Testis (tissue), 3 donors: Measurements from ENCODE around the gene PKP2. TPM values are rescaled to one million over a fixed set of nuclear protein-coding genes. Genes with fewer than 3 reads are reported as not detected.
"Not testable (repeated sequence)": the region's sequence is repeated elsewhere in the genome, so short reads cannot be mapped to it uniquely, and the experiment has no call there.

Source experiments
- DNase-seq: peaks from one replicate; pipeline ENCODE4 v3.0.0-alpha.2; 2019
- H3K27ac ChIP-seq, 2 donors: fragments of 200-600 bp; sonication (generic); one replicate each; pipeline ENCODE4 v1.5.1; 2019
- H3K27me3 ChIP-seq: fragments of 200-600 bp; sonication (generic); one replicate; pipeline ENCODE4 v1.5.1; 2019
- H3K36me3 ChIP-seq: fragments of 200-600 bp; sonication (generic); one replicate; pipeline ENCODE4 v1.5.1; 2017; ENCODE audit warnings: low read depth; ENCODE audit errors: missing control alignments
- H3K4me1 ChIP-seq: fragments of 200-600 bp; sonication (generic); one replicate; pipeline ENCODE4 v1.5.1; 2019
- H3K4me3 ChIP-seq, 2 donors: fragments of 200-600 bp; sonication (generic); one replicate each; pipeline ENCODE4 v1.5.1; 2017 to 2019
- H3K9me3 ChIP-seq: fragments of 200-600 bp; sonication (generic); one replicate; pipeline ENCODE4 v1.5.1; 2017
- CTCF ChIP-seq, 3 experiments: fragments of 450-650 bp in 2 of 3; fragments of 200-600 bp in 1 of 3; sonication (generic) in 1 of 3; IDR thresholded peaks; one replicate each; pipeline ENCODE4 v1.5.1; 2016 to 2019; ENCODE audit warnings: antibody characterized with exemption in 3 of 3, mild to moderate bottlenecking in 2 of 3, moderate library complexity in 1 of 3
- POLR2A ChIP-seq: fragments of 450-650 bp; IDR thresholded peaks from one replicate; pipeline ENCODE4 v1.6.1; 2017; ENCODE audit warnings: antibody characterized with exemption, mild to moderate bottlenecking, moderate library complexity
- WGBS, 2 donors: methylation state at CpG; one replicate each; pipeline ENCODE4 v1.1.5; 2018; 5-methylcytosine and 5-hydroxymethylcytosine counted together
- intact Hi-C: fragments of 100-400 bp; cut with DNase I; formaldehyde crosslinking; loops from one replicate; pipeline ENCODE4 v1.15.1; 2023; ENCODE audit warnings: low total_unique reads
- polyA plus RNA-seq: library from polyadenylated mRNA; stranded (reverse); fragments of 350-450 nt; fragmentation: Illumina TruSeq; extraction: RNeasy Lipid Tissue Mini Kit (QIAGEN cat#74804); gene quantifications from one replicate; pipeline ENCODE4 v1.2.3, GENCODE V29; 2014; ENCODE audit warnings: low read depth, low replicate concordance; ENCODE audit not compliant: insufficient read depth
- total RNA-seq, 2 donors: library from RNA; depleted of rRNA; stranded (reverse); fragments of >200 nt; gene quantifications; one replicate each; pipeline ENCODE4 v1.2.3, GENCODE V29; 2016

Gene PKP2
- total and polyA plus RNA-seq, 3 donors from 2014 or later: 14.8 to 22.3 (median 18.9) TPM

GRCh38 chr12:32863128-32863527 is 33.4 kb downstream of the PKP2 start:
- 79 to 84% methylated on average over 7 of the region's 7 CpGs for WGBS, 2 donors
- no peak for TF ChIP-seq POLR2A
- no peak for TF ChIP-seq CTCF (IDR thresholded peaks at IDR 0.05)
- Histone ChIP-seq H3K27me3 (no peaks in the 10 kb centered on the region), H3K4me1 (no peaks in the 10 kb centered on the region), H3K36me3 (no peaks in the 10 kb centered on the region), H3K4me3 (no peak overlapping the region), H3K27ac (no peak overlapping the region), H3K9me3 (no peaks in the 10 kb centered on the region)
- intact Hi-C loops: no loop called here
- no peak for DNase-seq

- H3K4me3 ChIP-seq, intact Hi-C loops, DNase-seq: not testable (repeated sequence)
Observed at GRCh38 chr12:32861658-32862057, 34.9 kb downstream of the PKP2 start.

DNA sequence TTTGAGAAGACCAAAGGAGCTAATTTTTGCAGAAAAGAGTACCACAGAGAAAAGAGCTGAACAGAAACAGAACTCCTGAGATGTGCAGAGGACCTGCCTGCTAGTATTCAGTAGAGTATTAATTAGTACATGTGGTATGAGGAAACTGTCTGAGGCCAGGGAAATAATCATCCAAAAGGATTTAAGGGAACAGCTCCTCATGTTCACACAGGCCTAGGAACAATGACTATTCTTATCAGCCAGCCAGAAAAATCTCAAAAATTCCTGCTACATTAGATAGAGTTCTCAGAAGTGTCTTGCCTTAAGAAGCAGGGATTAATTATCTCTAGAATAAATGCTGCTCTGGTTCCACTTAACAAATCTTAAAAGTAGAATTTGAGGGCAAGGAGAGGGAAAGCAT is 36.4 kb downstream of the PKP2 start:
- no peaks in the 10 kb centered on the region for H3K27me3 ChIP-seq
- H3K36me3 ChIP-seq: no peaks in the 10 kb centered on the region
- H3K9me3 ChIP-seq: no peaks in the 10 kb centered on the region
- H3K4me3 ChIP-seq: no peak overlapping the region
- no peak for DNase-seq
- no peak overlapping the region for H3K27ac ChIP-seq
- intact Hi-C loops: no loop called here
- TF ChIP-seq CTCF (IDR thresholded peaks at IDR 0.05) (no peak), POLR2A (no peak)
- H3K4me1 ChIP-seq: no peaks in the 10 kb centered on the region

More at GRCh38 chr12:32861658-32862057, 34.9 kb downstream of the PKP2 start:
- not testable (repeated sequence) for H3K27ac ChIP-seq, H3K4me1 ChIP-seq, H3K9me3 ChIP-seq, H3K27me3 ChIP-seq, H3K36me3 ChIP-seq
- WGBS, 2 donors: 79 to 88% methylated on average over 2 of the region's 2 CpGs

DNA sequence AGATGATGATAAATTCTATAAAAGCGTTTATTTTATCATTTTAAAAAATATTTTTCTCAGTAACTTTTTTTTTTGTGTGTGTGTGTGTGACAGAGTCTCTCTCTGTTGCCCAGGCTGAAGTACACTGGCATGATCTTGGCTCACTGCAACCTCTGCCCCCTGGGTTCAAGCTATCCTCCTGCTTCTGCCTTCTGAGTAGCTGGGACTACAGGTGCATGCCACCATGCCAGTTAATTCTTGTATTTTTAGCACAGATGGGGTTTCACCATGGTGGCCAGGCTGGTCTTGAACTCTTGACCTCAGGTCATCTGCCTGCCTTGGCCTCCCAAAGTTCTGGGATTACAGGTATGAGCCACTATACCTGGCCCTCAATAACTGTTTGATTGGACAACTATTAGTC is 37.2 kb downstream of the PKP2 start:
- WGBS, 2 donors: 89 to 90% methylated on average over 1 of the region's 1 CpG
- intact Hi-C loops: no loop called here
- no peaks in the 10 kb centered on the region for H3K36me3 ChIP-seq
- H3K9me3 ChIP-seq: no peaks in the 10 kb centered on the region
- H3K27me3 ChIP-seq: no peaks in the 10 kb centered on the region
- no peak for TF ChIP-seq POLR2A
- no peak for TF ChIP-seq CTCF (IDR thresholded peaks at IDR 0.05)
- no peak overlapping the region for H3K4me3 ChIP-seq
- no peaks in the 10 kb centered on the region for H3K4me1 ChIP-seq
- H3K27ac ChIP-seq: no peak overlapping the region
- DNase-seq: no peak

GRCh38 chr12:32854716-32855115 is 41.9 kb downstream of the PKP2 start:
- no peak for DNase-seq
- no peaks in the 10 kb centered on the region for H3K27me3 ChIP-seq
- intact Hi-C loops: no loop called here
- H3K4me1 ChIP-seq: no peaks in the 10 kb centered on the region
- no peak overlapping the region for H3K4me3 ChIP-seq
- no peaks in the 10 kb centered on the region for H3K9me3 ChIP-seq
- TF ChIP-seq CTCF (IDR thresholded peaks at IDR 0.05) (no peak), POLR2A (no peak)
- WGBS, 2 donors: 69 to 76% methylated on average over 1 of the region's 1 CpG
- no peaks in the 10 kb centered on the region for H3K36me3 ChIP-seq
- H3K27ac ChIP-seq: no peak overlapping the region
